Neuronal stem cell (in vitro differentiated cells): ENCODE results near the gene DHRS7B.

ENCODE experiments used
- DNase-seq: peaks from one replicate; pipeline ENCODE4 v3.0.0-alpha.2; 2013; ENCODE audit warnings: low spot score
- H2AFZ ChIP-seq: one replicate; pipeline ENCODE4 v1.6.1; 2013; ENCODE audit warnings: mild to moderate bottlenecking, low read length, inconsistent platforms
- H2AK5ac ChIP-seq: 2 replicates; pipeline ENCODE4 v1.6.1; 2013; ENCODE audit warnings: low read depth, mild to moderate bottlenecking, inconsistent platforms, low read length, moderate library complexity, mixed read lengths
- H2BK120ac ChIP-seq: 2 replicates; pipeline ENCODE4 v1.6.1; 2013; ENCODE audit warnings: low read depth, mild to moderate bottlenecking, inconsistent platforms, low read length, moderate library complexity, mixed read lengths
- H2BK12ac ChIP-seq: one replicate; pipeline ENCODE4 v1.6.1; 2013; ENCODE audit warnings: low read length, inconsistent platforms
- H2BK15ac ChIP-seq: 2 replicates; pipeline ENCODE4 v1.6.1; 2013; ENCODE audit warnings: mild to moderate bottlenecking, low read length, inconsistent platforms, mixed read lengths
- H2BK5ac ChIP-seq: one replicate; pipeline ENCODE4 v1.6.1; 2013; ENCODE audit warnings: inconsistent platforms, mild to moderate bottlenecking, low read length, moderate library complexity
- H3K14ac ChIP-seq: one replicate; pipeline ENCODE4 v1.6.1; 2013; ENCODE audit warnings: low read length, inconsistent platforms
- H3K18ac ChIP-seq: 2 replicates; pipeline ENCODE4 v1.6.1; 2013; ENCODE audit warnings: low read length, inconsistent platforms
- H3K23ac ChIP-seq: 2 replicates; pipeline ENCODE4 v1.6.1; 2013; ENCODE audit warnings: low read depth, mild to moderate bottlenecking, mixed read lengths, low read length, inconsistent platforms; ENCODE audit not compliant: poor library complexity
- H3K27ac ChIP-seq: replicated peaks from 3 replicates; pipeline ENCODE4 v1.5.1; 2013; ENCODE audit warnings: low read length, inconsistent platforms
- H3K27me3 ChIP-seq, 3 experiments: 2 replicates each; pipeline ENCODE4 v1.6.1; 2013; ENCODE audit warnings: low read length in 3 of 3, mild to moderate bottlenecking in 2 of 3, inconsistent platforms in 1 of 3, low read depth in 1 of 3, mixed read lengths in 1 of 3, moderate library complexity in 1 of 3; ENCODE audit not compliant: control insufficient read depth in 3 of 3, insufficient read depth in 3 of 3
- H3K36me3 ChIP-seq, 2 donors: replicated peaks in 1 of 2; 2 replicates each; pipeline ENCODE4 v1.6.1; 2013; ENCODE audit warnings: low read length in 2 of 2; ENCODE audit not compliant: control insufficient read depth in 2 of 2, insufficient read depth in 2 of 2
- H3K4ac ChIP-seq: 2 replicates; pipeline ENCODE4 v1.6.1; 2013; ENCODE audit warnings: inconsistent platforms, mild to moderate bottlenecking, low read length, moderate library complexity
- H3K4me1 ChIP-seq, 2 donors: 1 replicate in 1 of 2; 2 replicates in 1 of 2; pipeline ENCODE4 v1.6.1; 2013; ENCODE audit warnings: low read length in 2 of 2, low read depth in 1 of 2; ENCODE audit not compliant: control insufficient read depth in 2 of 2, insufficient read depth in 1 of 2
- H3K4me2 ChIP-seq: one replicate; pipeline ENCODE4 v1.6.1; 2013; ENCODE audit warnings: mild to moderate bottlenecking, low read length, inconsistent platforms; ENCODE audit not compliant: insufficient read depth, poor library complexity, severe bottlenecking
- H3K4me3 ChIP-seq, 2 donors: 2 replicates each; pipeline ENCODE4 v1.5.1; 2013; ENCODE audit warnings: low read length in 2 of 2, mild to moderate bottlenecking in 2 of 2, inconsistent platforms in 1 of 2, moderate library complexity in 1 of 2
- H3K79me1 ChIP-seq: one replicate; pipeline ENCODE4 v1.6.1; 2013; ENCODE audit warnings: low read depth, mild to moderate bottlenecking, inconsistent platforms, low read length, moderate library complexity
- H3K9ac ChIP-seq: one replicate; pipeline ENCODE4 v1.6.1; 2013; ENCODE audit warnings: mild to moderate bottlenecking, low read depth, low read length, inconsistent platforms; ENCODE audit not compliant: poor library complexity
- H3K9me3 ChIP-seq, 2 donors: replicated peaks in 1 of 2; 2 replicates each; pipeline versions ENCODE3 to v1.6.1; 2013; ENCODE audit warnings: low read length in 2 of 2, mild to moderate bottlenecking in 2 of 2, inconsistent platforms in 1 of 2, low read depth in 1 of 2, mixed read lengths in 1 of 2, moderate library complexity in 1 of 2; ENCODE audit not compliant: control insufficient read depth in 2 of 2, insufficient read depth in 1 of 2
- H4K8ac ChIP-seq: one replicate; pipeline ENCODE4 v1.6.1; 2013; ENCODE audit warnings: low read depth, mild to moderate bottlenecking, inconsistent platforms, low read length, moderate library complexity
- H4K91ac ChIP-seq: one replicate; pipeline ENCODE4 v1.6.1; 2013; ENCODE audit warnings: low read length, low read depth, mild to moderate bottlenecking, inconsistent platforms; ENCODE audit not compliant: poor library complexity
- WGBS, 2 donors: extraction: QIAGEN DNeasy Blood & Tissue Kit; methylation state at CpG; one replicate each; pipeline ENCODE4 v1.1.7; 2013; ENCODE audit warnings: missing lambda C conversion rate in 2 of 2, mixed read lengths in 1 of 2; ENCODE audit not compliant: insufficient read length in 2 of 2, insufficient replicate concordance in 1 of 2; ENCODE audit errors: extremely low coverage in 2 of 2; 5-methylcytosine and 5-hydroxymethylcytosine counted together

DHRS7B gene

GRCh38 chr17:21201874-21202273 lies 75.1 kb downstream of the DHRS7B start:
- no CpG with 5 or more reads among the region's 11 CpGs for WGBS, 2 donors
- Histone ChIP-seq H2AK5ac (no peak overlapping the region), H2BK15ac (no peak overlapping the region), H3K4me1 (peaks cover 10 to 18% of the 10 kb centered on the region in 2 donors), H3K4ac (no peak overlapping the region), H3K9me3 (no peaks in the 10 kb centered on the region), H3K9ac (no peak overlapping the region), H3K4me2 (no peak overlapping the region), H3K79me1 (peaks cover 17% of the 10 kb centered on the region), H2BK120ac (no peak overlapping the region), H3K14ac (no peak overlapping the region), H3K36me3 (peaks cover 13 to 56% of the 10 kb centered on the region in 2 donors), H4K8ac (no peak overlapping the region), H3K27me3 (no peaks in the 10 kb centered on the region), H2BK5ac (no peak overlapping the region), H3K23ac (no peak overlapping the region), H3K27ac (no peak overlapping the region), H4K91ac (no peak overlapping the region), H3K18ac (no peak overlapping the region), H2BK12ac (no peak overlapping the region), H2AFZ (no peak overlapping the region), H3K4me3 (no peak overlapping the region)
- no peak for DNase-seq

- Histone ChIP-seq H3K27ac (no peak overlapping the region), H2BK120ac (no peak overlapping the region), H3K9me3 (no peaks in the 10 kb centered on the region), H4K91ac (no peak overlapping the region), H2BK15ac (no peak overlapping the region), H3K27me3 (no peaks in the 10 kb centered on the region), H2AFZ (no peak overlapping the region), H3K36me3 (peaks cover 12 to 55% of the 10 kb centered on the region in 2 donors), H3K23ac (no peak overlapping the region), H3K4me1 (peaks cover 10 to 18% of the 10 kb centered on the region in 2 donors), H2BK5ac (no peak overlapping the region), H4K8ac (no peak overlapping the region), H3K9ac (peak overlapping the region; percentile 50), H3K79me1 (peaks cover 17% of the 10 kb centered on the region), H3K4me3 (no peak overlapping the region), H3K18ac (peak overlapping the region; percentile 41), H3K14ac (no peak overlapping the region), H3K4me2 (no peak overlapping the region), H2AK5ac (no peak overlapping the region), H2BK12ac (no peak overlapping the region), H3K4ac (no peak overlapping the region)
- no peak for DNase-seq
- WGBS, 2 donors = no CpG with 5 or more reads among the region's 12 CpGs
Measured at GRCh38 chr17:21202512-21202911, 75.7 kb downstream of the DHRS7B start.

GRCh38 chr17:21204935-21205334 lies 78.2 kb downstream of the DHRS7B start:
- Histone ChIP-seq H3K4ac (no peak overlapping the region), H3K4me1 (peaks cover 11 to 13% of the 10 kb centered on the region in 2 donors), H3K27me3 (no peaks in the 10 kb centered on the region), H2BK15ac (no peak overlapping the region), H3K23ac (no peak overlapping the region), H3K36me3 (peaks cover 4 to 55% of the 10 kb centered on the region in 2 donors), H3K4me2 (no peak overlapping the region), H3K4me3 (no peak overlapping the region), H2BK120ac (no peak overlapping the region), H4K91ac (no peak overlapping the region), H3K9ac (no peak overlapping the region), H3K18ac (no peak overlapping the region), H4K8ac (no peak overlapping the region), H2BK5ac (no peak overlapping the region), H3K14ac (no peak overlapping the region), H2BK12ac (no peak overlapping the region), H2AK5ac (no peak overlapping the region), H3K79me1 (peaks cover 14% of the 10 kb centered on the region), H3K27ac (no peak overlapping the region), H2AFZ (no peak overlapping the region), H3K9me3 (no peaks in the 10 kb centered on the region)
- no peak for DNase-seq
- no CpG with 5 or more reads among the region's 9 CpGs for WGBS, 2 donors

GRCh38 chr17:21208352-21208751 lies 81.6 kb downstream of the DHRS7B start:
- Histone ChIP-seq H2BK5ac (no peak overlapping the region), H2BK12ac (no peak overlapping the region), H4K91ac (no peak overlapping the region), H3K36me3 (peaks cover 7 to 57% of the 10 kb centered on the region in 2 donors), H3K23ac (no peak overlapping the region), H3K14ac (no peak overlapping the region), H2AFZ (no peak overlapping the region), H3K27ac (no peak overlapping the region), H3K79me1 (peaks cover 13% of the 10 kb centered on the region), H2AK5ac (no peak overlapping the region), H3K4me2 (no peak overlapping the region), H3K4me1 (peaks cover 12% of the 10 kb centered on the region in 2 donors), H3K27me3 (no peaks in the 10 kb centered on the region), H3K9ac (no peak overlapping the region), H3K18ac (no peak overlapping the region), H3K4ac (no peak overlapping the region), H3K9me3 (no peaks in the 10 kb centered on the region), H4K8ac (no peak overlapping the region), H2BK120ac (no peak overlapping the region), H3K4me3 (no peak overlapping the region), H2BK15ac (no peak overlapping the region)
- no CpG with 5 or more reads among the region's 7 CpGs for WGBS, 2 donors
- no peak for DNase-seq
